ENCODE results near the gene DIRAS2.

DNA sequence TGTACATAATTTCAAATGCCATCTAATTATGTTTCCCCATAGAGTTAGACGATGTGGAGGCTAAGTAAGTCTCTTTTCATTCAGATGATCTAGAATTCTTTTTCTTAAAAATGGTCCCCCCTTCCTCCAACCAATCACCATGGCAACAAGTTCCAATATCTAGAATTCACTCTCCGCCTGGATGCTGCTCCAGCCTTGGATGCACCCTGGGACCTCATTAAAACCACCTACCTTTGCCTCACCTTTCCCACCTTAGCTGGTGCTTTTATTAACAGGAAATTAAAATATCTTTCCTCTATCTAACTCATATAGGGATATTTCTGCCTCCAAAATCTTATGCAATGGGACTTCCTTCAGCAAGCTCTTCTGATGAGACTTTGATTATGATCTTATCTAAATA, 49.0 kb downstream of the DIRAS2 start:
- TF ChIP-seq ESRRG (CRISPR knock-in tag; IDR thresholded peaks at IDR 0.05) (no peak), POU6F1 (CRISPR knock-in tag; IDR thresholded peaks at IDR 0.05; ENCODE audit: borderline replicate concordance, low read depth) (no peak), ZNF565 (CRISPR knock-in tag; conservative IDR thresholded peaks at IDR 0.05; ENCODE audit: low read depth) (no peak), OSR1 (CRISPR knock-in tag; IDR thresholded peaks at IDR 0.05) (no peak), TOX (CRISPR knock-in tag; IDR thresholded peaks at IDR 0.05; ENCODE audit: borderline replicate concordance) (no peak)
- TF ChIP-seq, protein P1, sequence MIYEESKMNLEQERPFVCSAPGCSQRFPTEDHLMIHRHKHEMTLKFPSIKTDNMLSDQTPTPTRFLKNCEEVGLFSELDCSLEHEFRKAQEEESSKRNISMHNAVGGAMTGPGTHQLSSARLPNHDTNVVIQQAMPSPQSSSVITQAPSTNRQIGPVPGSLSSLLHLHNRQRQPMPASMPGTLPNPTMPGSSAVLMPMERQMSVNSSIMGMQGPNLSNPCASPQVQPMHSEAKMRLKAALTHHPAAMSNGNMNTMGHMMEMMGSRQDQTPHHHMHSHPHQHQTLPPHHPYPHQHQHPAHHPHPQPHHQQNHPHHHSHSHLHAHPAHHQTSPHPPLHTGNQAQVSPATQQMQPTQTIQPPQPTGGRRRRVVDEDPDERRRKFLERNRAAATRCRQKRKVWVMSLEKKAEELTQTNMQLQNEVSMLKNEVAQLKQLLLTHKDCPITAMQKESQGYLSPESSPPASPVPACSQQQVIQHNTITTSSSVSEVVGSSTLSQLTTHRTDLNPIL (CRISPR knock-in tag; IDR thresholded peaks at IDR 0.05; ENCODE audit: low read depth): no peak
